Upper lobe of right lung (tissue), 1 donor: ENCODE measurements around the gene RNF38. TPM values are rescaled to one million over a fixed set of nuclear protein-coding genes. Genes with fewer than 3 reads are reported as not detected.
A peak's percentile ranks its signal among the peaks of the same experiment; 100 is the strongest.
"Not testable (repeated sequence)": the region's sequence is repeated elsewhere in the genome, so short reads cannot be mapped to it uniquely, and the experiment has no call there.

Experiments used
- ATAC-seq: fragments of 200-7000 bp; cut with Tn5 transposase; one replicate; pipeline ENCODE4 v1.9.1; 2020; ENCODE audit warnings: mild to moderate bottlenecking, moderate library complexity
- DNase-seq: peaks from one replicate; pipeline ENCODE4 v3.0.0-alpha.2; 2020
- H3K27ac ChIP-seq: fragments of 200-600 bp; one replicate; pipeline ENCODE4 v1.8.0; 2022
- H3K27me3 ChIP-seq: fragments of 200-600 bp; one replicate; pipeline ENCODE4 v1.8.0; 2022; ENCODE audit warnings: mild to moderate bottlenecking
- H3K36me3 ChIP-seq: fragments of 200-600 bp; one replicate; pipeline ENCODE4 v1.8.0; 2022
- H3K4me1 ChIP-seq: fragments of 200-600 bp; one replicate; pipeline ENCODE4 v1.8.0; 2022
- H3K4me3 ChIP-seq: fragments of 200-600 bp; one replicate; pipeline ENCODE4 v1.8.0; 2022; ENCODE audit warnings: mild to moderate bottlenecking
- H3K9me3 ChIP-seq: fragments of 200-600 bp; one replicate; pipeline ENCODE4 v1.8.0; 2022
- CTCF ChIP-seq: fragments of 200-600 bp; IDR thresholded peaks from one replicate; pipeline ENCODE4 v1.8.0; 2022; ENCODE audit warnings: antibody characterized with exemption
- intact Hi-C: fragments of 100-400 bp; cut with DNase I; formaldehyde crosslinking; loops from one replicate; pipeline ENCODE4 v1.11.0; 2022
- total RNA-seq: library from RNA; stranded (reverse); fragmentation: NEBNext Ultra II Directional; extraction: Animal tissue kit (Norgen Biotek cat#: 25700); gene quantifications from one replicate; pipeline ENCODE4 v1.2.1, GENCODE V29; 2021
- donor health status: DM: no; HTN: yes; CAD: no; lungs with severe emphysema.

The RNF38 gene
- total RNA-seq, 1 donor from 2014 or later, result 49.7 TPM

- H3K9me3 ChIP-seq, result no peaks in the 10 kb centered on the region
- no peak overlapping the region for H3K27ac ChIP-seq
- ATAC-seq (no peak), DNase-seq (no peak)
- H3K4me1 ChIP-seq, result peaks cover 11% of the 10 kb centered on the region
- H3K36me3 ChIP-seq, result no peaks in the 10 kb centered on the region
- no peak for TF ChIP-seq CTCF
- no peaks in the 10 kb centered on the region for H3K27me3 ChIP-seq
- intact Hi-C loops, result no loop called here
- H3K4me3 ChIP-seq, result no peak overlapping the region
These were observed 76.1 kb downstream of the RNF38 start for GRCh38 chr9:36323926-36324325.

- no peaks in the 10 kb centered on the region for H3K27me3 ChIP-seq
- DNase-seq (no peak), ATAC-seq (no peak)
- no peak overlapping the region for H3K27ac ChIP-seq
- H3K4me1 ChIP-seq, result no peaks in the 10 kb centered on the region
- intact Hi-C loops, result no loop called here
- TF ChIP-seq CTCF, result no peak
- no peaks in the 10 kb centered on the region for H3K9me3 ChIP-seq
- no peak overlapping the region for H3K4me3 ChIP-seq
- no peaks in the 10 kb centered on the region for H3K36me3 ChIP-seq
These were observed 77.6 kb downstream of the RNF38 start for GRCh38 chr9:36322462-36322861.

GRCh38 chr9:36321903-36322302 is 78.2 kb downstream of the RNF38 start:
- intact Hi-C loops, result not testable (repeated sequence)

GRCh38 chr9:36320466-36320865 is 79.6 kb downstream of the RNF38 start:
- H3K27ac ChIP-seq, result peak overlapping the region; percentile 66
- no peak for TF ChIP-seq CTCF
- intact Hi-C loops, result no loop called here

More at GRCh38 chr9:36321903-36322302, 78.2 kb downstream of the RNF38 start:
- not testable (repeated sequence) for H3K9me3 ChIP-seq, H3K27ac ChIP-seq, H3K4me1 ChIP-seq, DNase-seq, H3K4me3 ChIP-seq, H3K36me3 ChIP-seq, H3K27me3 ChIP-seq, ATAC-seq

GRCh38 chr9:36319806-36320205 is 80.3 kb downstream of the RNF38 start:
- Histone ChIP-seq H3K4me1 (no peaks in the 10 kb centered on the region), H3K27me3 (no peaks in the 10 kb centered on the region), H3K36me3 (no peaks in the 10 kb centered on the region), H3K4me3 (no peak overlapping the region), H3K9me3 (no peaks in the 10 kb centered on the region), H3K27ac (peak overlapping the region; percentile 66)
- TF ChIP-seq CTCF, result no peak
- ATAC-seq (peak; percentile 87), DNase-seq (peak; percentile 69)
- intact Hi-C loops, result no loop called here

More at GRCh38 chr9:36320466-36320865, 79.6 kb downstream of the RNF38 start:
- DNase-seq (no peak), ATAC-seq (no peak)
- Histone ChIP-seq H3K9me3 (no peaks in the 10 kb centered on the region), H3K4me3 (no peak overlapping the region), H3K27me3 (no peaks in the 10 kb centered on the region), H3K4me1 (no peaks in the 10 kb centered on the region), H3K36me3 (no peaks in the 10 kb centered on the region)

- Histone ChIP-seq H3K4me1 (no peaks in the 10 kb centered on the region), H3K4me3 (no peak overlapping the region), H3K27me3 (no peaks in the 10 kb centered on the region), H3K36me3 (no peaks in the 10 kb centered on the region), H3K9me3 (no peaks in the 10 kb centered on the region), H3K27ac (peak overlapping the region; percentile 66)
- intact Hi-C loops, result no loop called here
- ATAC-seq (peak; percentile 5), DNase-seq (no peak)
- TF ChIP-seq CTCF, result no peak
These were observed 80.9 kb downstream of the RNF38 start for GRCh38 chr9:36319183-36319582.
